Fibroblast of villous mesenchyme (primary cell): ENCODE measurements around the gene GLIS1. TPM values are rescaled to one million over a fixed set of nuclear protein-coding genes. Genes with fewer than 3 reads are reported as not detected.
A peak's percentile ranks its signal among the peaks of the same experiment; 100 is the strongest.

Experiments
- DNase-seq: peaks from one replicate; pipeline ENCODE4 v3.0.0-alpha.2; 2010; ENCODE audit warnings: low read depth
- H3K4me3 ChIP-seq: 2 replicates; pipeline ENCODE4 v1.5.1; 2011; ENCODE audit warnings: low read depth, mild to moderate bottlenecking, low read length
- total RNA-seq: library from RNA; depleted of rRNA; stranded (reverse); fragments of >200 nt; gene quantifications from 2 replicates; pipeline ENCODE4 v1.2.3, GENCODE V29; 2012
- TF ChIP-seq, protein P1 (sequence below): IDR thresholded peaks from 2 replicates; pipeline ENCODE4 v1.5.1; 2012; ENCODE audit warnings: low read depth, mild to moderate bottlenecking, low read length; ENCODE audit not compliant: insufficient read depth

Gene GLIS1
- total RNA-seq, 1 donor: 0.43 TPM

DNA sequence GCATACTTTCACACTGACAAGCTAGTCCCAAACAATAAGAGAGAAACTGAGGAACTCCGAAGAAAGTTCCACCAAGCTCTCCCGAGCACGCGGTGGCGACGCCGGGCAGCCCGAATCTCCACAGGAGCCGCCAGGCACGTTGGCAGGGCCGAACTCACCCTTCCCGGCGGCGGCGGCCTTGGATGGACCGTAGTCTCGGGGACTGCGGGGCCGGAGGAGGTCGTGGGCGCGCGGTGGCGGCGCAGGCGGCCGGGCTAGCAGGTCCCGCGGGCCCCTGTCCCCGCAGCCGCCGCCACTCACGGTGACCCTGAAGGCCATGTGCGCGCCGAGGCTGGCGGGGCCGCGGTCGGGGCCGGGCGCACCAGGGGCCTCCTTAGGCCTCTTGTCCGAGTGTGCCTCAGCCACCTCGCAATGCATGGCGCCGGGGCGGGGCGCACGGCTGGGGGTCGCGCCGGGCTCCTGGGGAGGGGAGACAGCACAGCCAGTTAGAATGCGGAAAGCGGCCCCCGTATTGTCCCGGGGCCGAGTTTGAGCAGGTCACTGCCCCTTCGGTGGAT is 1.2 kb downstream of the GLIS1 start:
- TF ChIP-seq, protein P1, sequence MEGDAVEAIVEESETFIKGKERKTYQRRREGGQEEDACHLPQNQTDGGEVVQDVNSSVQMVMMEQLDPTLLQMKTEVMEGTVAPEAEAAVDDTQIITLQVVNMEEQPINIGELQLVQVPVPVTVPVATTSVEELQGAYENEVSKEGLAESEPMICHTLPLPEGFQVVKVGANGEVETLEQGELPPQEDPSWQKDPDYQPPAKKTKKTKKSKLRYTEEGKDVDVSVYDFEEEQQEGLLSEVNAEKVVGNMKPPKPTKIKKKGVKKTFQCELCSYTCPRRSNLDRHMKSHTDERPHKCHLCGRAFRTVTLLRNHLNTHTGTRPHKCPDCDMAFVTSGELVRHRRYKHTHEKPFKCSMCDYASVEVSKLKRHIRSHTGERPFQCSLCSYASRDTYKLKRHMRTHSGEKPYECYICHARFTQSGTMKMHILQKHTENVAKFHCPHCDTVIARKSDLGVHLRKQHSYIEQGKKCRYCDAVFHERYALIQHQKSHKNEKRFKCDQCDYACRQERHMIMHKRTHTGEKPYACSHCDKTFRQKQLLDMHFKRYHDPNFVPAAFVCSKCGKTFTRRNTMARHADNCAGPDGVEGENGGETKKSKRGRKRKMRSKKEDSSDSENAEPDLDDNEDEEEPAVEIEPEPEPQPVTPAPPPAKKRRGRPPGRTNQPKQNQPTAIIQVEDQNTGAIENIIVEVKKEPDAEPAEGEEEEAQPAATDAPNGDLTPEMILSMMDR: no peak
- H3K4me3 ChIP-seq: peak overlapping the region; percentile 68
- no peak for DNase-seq

DNA sequence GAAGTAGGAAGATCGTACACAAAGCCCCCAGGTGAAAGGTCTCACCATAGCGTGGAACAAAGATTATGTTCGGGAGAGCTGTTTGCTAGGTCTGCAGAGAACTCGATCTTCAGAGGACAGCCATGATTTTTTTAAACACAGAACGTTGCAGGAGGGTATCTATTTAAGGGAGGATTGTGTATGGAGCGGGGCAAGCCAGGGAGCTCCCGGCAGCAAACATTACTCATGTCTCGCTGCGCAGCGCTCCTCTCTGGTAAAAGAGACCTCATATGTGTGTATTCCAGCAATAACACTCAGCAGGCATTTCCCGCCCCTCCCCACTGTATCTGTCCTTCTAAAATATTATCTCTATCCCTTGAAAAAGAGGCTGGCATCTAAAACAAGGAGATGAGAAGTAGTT is 2.7 kb downstream of the GLIS1 start:
- DNase-seq: no peak
- no peak overlapping the region for H3K4me3 ChIP-seq
- TF ChIP-seq, protein P1: no peak

DNA sequence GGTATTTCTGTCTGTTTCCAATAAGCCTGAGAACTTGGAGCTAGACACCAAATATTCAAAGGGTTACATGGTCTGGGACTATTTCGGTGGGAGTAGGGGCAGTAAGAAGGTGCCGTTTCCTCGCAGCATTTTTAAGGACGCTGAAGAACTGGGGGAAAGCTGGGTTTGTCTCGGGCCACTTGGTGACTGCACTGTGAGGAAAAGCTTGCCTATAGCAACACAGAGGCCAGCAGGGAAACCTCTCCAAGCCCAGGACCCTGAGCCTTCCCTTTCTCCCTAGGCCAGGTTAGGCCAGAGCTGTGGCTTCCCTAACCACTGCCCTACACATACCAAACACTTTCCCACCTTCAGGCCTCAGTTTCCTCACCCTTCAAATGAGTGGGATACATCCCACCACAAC is 3.3 kb downstream of the GLIS1 start:
- DNase-seq: no peak
- no peak overlapping the region for H3K4me3 ChIP-seq
- TF ChIP-seq, protein P1: no peak

DNA sequence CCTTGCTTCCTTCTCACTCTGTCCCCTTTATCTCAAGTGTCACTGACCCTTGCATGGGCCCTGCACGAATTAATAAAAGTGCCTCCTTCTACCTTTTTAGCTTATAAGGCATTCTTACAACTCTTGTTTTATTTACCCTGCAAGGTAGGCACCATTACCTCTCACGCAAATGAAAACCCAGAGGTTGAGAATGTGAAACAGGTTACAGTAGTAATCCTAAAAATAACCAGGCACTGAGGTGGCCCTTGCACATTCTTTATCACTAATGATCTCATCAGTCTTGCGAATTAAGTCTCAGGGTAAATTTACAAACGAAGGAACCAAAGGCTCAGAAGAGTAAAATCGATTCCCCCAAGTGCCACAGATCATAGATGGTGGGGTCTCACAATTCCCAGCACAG is 3.7 kb downstream of the GLIS1 start:
- no peak overlapping the region for H3K4me3 ChIP-seq
- DNase-seq: no peak
- TF ChIP-seq, protein P1: no peak

DNA sequence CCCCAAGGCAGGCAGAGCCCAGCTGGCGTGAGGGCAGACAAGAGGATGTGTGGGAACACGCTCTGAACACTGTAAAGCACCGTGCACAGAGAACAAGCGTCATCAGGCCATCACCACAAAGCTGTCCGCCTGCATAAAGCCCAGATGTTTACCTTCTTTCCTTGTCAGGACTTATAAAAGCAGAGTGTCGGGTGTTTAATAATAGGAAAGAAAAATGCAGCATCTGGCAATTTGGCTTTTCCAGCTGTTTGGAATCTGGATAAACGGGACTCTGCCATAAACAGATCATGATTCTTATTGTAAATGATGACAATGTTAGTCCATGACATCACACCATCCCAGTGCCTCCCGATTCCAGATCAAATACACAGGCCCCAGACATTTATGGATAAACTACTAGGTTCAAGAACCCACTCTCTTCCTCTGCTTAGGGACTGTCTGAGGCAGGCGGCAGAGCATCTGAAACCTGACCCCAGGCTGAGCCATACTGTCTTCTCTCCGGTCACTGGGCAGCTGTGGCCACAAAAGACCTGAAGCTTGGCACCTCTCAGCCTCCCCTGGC is 4.2 kb downstream of the GLIS1 start:
- DNase-seq: peak; percentile 88
- TF ChIP-seq, protein P1: no peak
- H3K4me3 ChIP-seq: no peak overlapping the region

DNA sequence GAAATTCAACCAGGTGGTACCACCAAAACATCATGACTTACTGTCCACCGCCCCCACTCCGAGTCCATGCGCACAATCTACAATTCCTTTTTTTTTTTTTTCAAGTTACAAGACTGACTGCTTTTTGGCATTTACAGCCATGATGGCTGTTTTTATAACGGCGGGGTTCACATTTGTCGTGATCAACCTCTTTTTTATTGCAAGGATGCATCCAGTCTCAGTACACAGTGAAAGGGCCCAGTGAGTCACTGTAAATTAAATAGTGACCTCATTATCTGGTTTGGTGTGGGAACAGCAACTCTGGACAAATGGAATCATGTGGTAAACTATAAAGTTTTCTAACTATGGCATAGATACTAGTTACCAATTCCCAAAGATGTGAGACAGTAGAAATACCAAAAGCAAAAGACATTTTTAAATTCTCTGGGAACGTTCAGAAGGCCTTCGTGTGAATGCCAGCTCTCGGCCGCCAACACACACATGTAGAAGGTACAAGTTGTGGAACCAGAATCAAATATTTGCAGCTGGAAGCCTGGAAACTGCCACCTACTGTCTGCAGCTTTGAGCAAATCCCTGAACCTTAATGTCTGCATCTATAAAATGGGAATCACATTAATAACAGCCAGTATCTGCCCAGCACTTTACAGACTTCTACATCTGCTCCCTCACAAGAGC is 4.9 kb downstream of the GLIS1 start:
- DNase-seq: peak; percentile 67
- no peak overlapping the region for H3K4me3 ChIP-seq
- TF ChIP-seq, protein P1: no peak
